ENCODE data around the gene HOXC12.

HOXC12 gene

DNA sequence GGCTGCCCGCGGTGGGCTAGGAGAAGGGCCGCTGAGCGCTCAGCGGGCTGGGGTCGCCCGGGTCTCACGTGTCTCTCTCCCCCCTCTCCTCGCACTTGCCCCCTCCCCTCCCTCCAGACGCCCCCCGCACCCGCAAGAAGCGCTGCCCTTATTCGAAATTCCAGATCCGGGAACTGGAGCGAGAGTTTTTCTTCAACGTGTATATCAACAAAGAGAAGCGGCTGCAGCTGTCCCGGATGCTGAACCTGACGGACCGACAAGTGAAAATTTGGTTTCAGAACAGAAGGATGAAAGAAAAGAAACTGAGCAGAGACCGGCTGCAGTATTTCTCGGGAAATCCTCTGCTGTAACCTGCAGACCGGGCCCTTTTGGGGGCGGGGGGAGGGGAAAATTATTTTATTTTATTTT, 20.4 kb downstream of the HOXC12 start:
- TF ChIP-seq, protein P1, sequence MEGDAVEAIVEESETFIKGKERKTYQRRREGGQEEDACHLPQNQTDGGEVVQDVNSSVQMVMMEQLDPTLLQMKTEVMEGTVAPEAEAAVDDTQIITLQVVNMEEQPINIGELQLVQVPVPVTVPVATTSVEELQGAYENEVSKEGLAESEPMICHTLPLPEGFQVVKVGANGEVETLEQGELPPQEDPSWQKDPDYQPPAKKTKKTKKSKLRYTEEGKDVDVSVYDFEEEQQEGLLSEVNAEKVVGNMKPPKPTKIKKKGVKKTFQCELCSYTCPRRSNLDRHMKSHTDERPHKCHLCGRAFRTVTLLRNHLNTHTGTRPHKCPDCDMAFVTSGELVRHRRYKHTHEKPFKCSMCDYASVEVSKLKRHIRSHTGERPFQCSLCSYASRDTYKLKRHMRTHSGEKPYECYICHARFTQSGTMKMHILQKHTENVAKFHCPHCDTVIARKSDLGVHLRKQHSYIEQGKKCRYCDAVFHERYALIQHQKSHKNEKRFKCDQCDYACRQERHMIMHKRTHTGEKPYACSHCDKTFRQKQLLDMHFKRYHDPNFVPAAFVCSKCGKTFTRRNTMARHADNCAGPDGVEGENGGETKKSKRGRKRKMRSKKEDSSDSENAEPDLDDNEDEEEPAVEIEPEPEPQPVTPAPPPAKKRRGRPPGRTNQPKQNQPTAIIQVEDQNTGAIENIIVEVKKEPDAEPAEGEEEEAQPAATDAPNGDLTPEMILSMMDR (IDR thresholded peaks at IDR 0.05; ENCODE audit: low read depth, low read length), result no peak
- DNase-seq (ENCODE audit: extremely low read depth, low read depth), result no peak

DNA sequence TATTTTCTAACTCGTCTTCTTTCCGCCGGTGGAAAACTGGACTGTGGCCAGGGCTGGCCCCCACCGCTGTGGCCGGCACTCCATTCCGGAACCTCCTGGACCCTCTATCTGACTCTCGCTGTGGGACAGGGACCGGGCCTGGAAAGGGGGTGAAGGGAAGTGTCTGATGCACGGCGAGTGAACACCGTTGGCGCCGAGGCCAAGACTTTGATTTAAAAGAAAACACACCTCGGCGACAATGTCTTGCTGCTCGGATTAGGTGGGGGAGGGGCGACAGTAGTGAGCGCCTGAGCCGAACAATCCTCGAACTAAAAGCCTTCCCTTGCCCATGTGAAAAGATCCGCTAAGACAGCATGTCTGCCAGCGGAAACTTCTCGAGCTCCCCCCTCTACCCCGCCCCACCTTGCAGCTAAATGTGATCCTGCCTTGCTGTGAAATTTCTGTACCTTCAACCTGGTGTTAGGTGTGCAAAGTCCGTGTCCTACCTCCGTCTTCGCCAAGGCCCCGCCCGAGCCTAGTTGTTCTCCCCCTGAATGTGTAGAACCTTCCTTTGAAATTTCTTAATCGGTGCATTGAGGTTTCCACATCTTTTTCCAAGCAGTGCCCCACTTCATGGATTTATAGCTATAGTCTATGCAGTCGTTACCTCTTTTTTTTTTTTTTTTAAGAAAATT, 20.9 kb downstream of the HOXC12 start:
- TF ChIP-seq, protein P1 (IDR thresholded peaks at IDR 0.05; ENCODE audit: low read depth, low read length), result no peak
- no peak for DNase-seq (ENCODE audit: extremely low read depth, low read depth)

DNA sequence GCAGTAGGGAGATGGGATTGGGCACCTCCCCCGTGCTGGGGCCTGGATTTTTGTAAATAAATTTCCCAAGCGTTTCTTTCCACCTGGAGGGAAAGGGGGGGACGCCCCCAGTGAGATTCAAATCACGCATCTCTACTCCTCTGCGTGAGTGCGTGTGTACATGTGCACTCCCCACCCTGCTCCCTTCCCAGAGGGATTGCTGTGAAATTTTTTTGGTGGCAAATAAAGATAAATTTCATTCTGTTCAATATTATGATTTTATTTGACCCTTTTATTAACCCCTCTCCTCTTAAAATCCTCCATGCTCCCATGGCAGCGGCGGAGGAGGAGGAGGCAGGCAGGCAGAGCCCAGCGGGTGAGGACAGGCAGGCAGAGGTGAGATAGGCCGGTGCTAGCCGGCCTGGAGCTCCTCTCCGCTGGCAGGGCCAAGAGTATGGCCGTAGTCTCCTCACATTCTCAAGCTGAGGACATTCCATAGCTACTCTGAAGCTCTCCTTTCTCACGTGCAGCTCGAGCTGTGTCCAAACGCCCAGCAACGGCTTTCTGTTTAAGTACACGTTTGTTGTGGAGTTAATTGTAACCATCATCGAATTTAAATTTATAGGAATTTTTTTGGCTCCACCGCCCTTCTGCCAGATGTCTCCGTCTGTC, 21.6 kb downstream of the HOXC12 start:
- TF ChIP-seq, protein P1 (IDR thresholded peaks at IDR 0.05; ENCODE audit: low read depth, low read length), result no peak
- no peak for DNase-seq (ENCODE audit: extremely low read depth, low read depth)

DNA sequence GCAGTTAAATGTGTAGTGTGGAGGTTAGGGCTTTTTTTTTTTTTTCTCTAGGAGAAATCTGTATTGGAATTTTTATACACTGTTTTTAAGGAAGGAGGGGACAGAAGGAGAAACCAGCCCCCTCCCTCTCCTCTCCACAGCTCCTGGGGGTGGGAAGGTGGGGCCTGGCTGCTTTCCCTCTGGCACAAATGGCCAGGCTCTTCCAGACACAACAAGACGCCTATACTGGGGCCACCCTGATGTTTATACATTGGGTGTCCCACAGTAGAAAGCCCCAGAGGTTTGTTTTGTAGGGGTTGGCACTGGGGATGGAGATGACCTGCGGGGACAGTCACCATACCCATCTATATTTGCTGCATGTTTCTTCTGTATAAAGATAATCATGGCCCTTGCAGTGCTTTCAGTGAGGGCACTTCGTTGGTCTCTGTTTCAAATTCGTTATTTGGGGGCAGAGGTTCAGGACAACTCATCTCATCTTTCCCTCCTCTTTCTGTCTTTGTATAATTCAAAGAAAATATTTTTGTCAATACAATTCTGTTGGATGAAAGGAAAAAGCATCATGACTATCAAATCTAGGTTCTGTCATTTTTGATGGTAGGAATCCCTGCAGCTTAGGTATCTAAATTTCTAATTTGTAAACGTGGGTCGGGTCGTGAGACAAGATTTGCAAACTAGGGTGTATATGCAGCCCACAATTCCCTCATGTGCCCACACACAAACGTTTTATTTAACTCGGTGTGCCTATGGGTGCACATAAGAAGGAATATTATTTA, 22.3 kb downstream of the HOXC12 start:
- DNase-seq (ENCODE audit: extremely low read depth, low read depth), result no peak
- TF ChIP-seq, protein P1 (IDR thresholded peaks at IDR 0.05; ENCODE audit: low read depth, low read length), result no peak

DNA sequence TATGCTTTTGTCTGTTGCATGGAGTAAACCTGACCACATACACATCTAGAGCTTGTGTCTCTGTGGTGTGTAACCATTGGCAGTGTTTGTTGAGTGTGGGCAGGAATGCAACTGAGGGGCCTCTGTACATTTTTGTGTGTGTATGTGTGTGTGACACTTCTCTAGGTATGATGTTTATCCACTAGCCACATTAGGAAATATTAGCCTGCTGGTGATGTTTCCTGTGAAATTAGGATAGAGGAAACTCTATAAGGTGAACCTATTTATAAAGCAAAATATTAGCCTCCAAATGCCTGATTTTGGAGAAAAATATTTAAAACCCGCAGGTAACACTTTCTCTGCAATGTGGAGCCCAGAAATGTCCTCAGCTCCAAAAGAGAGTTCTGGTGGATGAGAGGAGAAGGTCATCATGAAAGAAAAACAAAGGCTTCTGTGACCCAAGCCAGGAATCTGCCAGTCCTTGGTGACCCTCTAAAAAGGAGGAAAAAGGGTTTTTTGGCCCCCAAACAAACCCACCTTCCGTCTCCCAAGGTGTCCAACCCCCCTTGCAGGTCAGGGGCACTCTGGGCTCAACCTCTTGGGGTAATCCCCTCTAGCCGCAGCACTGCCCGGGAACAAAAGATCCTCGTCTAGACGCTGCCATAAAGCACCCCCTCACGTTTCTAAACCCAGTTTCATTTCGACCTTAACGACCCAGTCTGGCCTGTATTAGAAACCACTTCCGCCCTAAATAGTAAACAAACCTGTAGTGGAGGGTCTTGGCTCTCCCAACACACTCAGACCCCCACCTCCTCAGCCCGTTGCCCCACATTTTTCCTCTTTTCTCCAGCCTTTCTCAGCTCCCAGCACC, 23.1 kb downstream of the HOXC12 start:
- TF ChIP-seq, protein P1 (IDR thresholded peaks at IDR 0.05; ENCODE audit: low read depth, low read length), result no peak
- DNase-seq (ENCODE audit: extremely low read depth, low read depth), result no peak

DNA sequence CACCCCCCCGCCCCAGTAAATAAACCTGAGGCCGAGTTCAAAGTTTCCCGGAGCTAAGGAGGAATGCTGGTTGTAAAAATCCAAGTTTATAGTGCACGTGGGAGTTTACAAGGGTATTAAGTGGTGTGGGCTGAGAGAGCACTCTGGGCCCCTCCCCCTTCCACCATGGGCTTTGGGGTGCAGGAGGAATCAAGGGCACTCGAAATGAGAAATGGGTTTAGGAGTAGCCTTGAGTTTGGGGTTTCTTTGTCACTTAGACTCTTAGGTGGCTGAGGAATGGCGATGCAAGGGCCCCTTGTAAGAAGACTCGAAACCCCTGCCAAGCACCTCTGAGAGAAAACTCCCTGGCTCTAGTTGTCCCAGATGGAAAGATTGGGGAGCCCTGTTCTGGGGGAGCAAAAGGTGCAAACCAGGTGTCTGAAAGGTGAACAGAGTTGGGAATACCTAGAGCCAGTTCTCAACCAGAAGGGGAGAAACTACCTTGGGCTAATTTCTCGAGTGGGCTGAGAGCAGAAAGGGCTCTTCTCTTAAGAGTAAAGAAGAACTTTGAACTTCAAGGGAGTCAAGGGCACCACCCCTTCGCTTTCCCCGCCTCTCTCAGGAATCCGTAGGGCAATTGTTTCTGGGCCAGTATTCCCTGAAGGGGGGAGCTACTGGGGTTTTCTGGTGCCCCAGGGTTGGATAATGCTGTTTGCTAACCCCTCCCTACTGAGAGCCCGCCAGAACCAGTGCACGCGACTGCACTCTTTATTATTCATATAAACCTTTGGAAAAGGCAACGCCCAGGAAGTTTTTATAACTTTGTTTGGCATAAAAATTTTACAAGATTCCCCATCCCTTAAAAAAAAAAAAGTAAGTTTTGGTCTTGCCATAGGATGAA, 24.0 kb downstream of the HOXC12 start:
- DNase-seq (ENCODE audit: extremely low read depth, low read depth), result no peak
- TF ChIP-seq, protein P1 (IDR thresholded peaks at IDR 0.05; ENCODE audit: low read depth, low read length), result no peak
